SK-N-SH (cell line): ENCODE measurements around the gene GDPD5. TPM values are rescaled to one million over a fixed set of nuclear protein-coding genes. Genes with fewer than 3 reads are reported as not detected.

Source experiments
- CTCF ChIA-PET: fragments of 300-600, 350-600 bp; formaldehyde crosslinking; extraction: SDS; loops from one replicate; lab custom pipeline; 2021; lab: Yijun Ruan, JAX
- POLR2A ChIA-PET: fragments of 350-600 bp; sonication (Branson Sonifier 250); formaldehyde crosslinking; extraction: SDS; loops from one replicate; lab custom pipeline; 2020; ENCODE audit warnings: antibody characterized with exemption, inconsistent platforms; lab: Yijun Ruan, JAX
- DNase-seq: peaks from one replicate; pipeline ENCODE4 v3.0.0; 2012
- H2AFZ ChIP-seq: fragments of 200-600 bp; sonication (generic); 2 replicates; pipeline ENCODE4 v1.8.1; 2016; ENCODE audit warnings: antibody characterized with exemption, mild to moderate bottlenecking, low read depth
- H3F3A ChIP-seq: fragments of 200-600 bp; sonication (generic); replicated peaks from 2 replicates; pipeline ENCODE3; 2016; ENCODE audit warnings: antibody characterized with exemption, mild to moderate bottlenecking; ENCODE audit not compliant: insufficient read depth
- H3K27ac ChIP-seq, 2 experiments: fragments of 200-500 bp in 1 of 2; fragments of 200-600 bp in 1 of 2; sonication (Bioruptor generic) in 1 of 2; sonication (generic), shearing (Covaris generic) in 1 of 2; 2 replicates each; pipeline versions ENCODE4 v1.5.1 to v1.6.1; 2014 to 2016; ENCODE audit warnings: low read depth in 2 of 2, inconsistent platforms in 1 of 2, low read length in 1 of 2, mild to moderate bottlenecking in 1 of 2, mixed read lengths in 1 of 2
- H3K27me3 ChIP-seq: fragments of 200-600 bp; sonication (generic), shearing (Covaris generic); 2 replicates; pipeline ENCODE4 v1.6.1; 2016; ENCODE audit warnings: mixed run types; ENCODE audit not compliant: insufficient read depth
- H3K36me3 ChIP-seq, 2 experiments: fragments of 200-500 bp in 1 of 2; fragments of 200-600 bp in 1 of 2; sonication (Bioruptor generic) in 1 of 2; sonication (generic) in 1 of 2; replicated peaks in 1 of 2; 2 replicates each; pipeline versions ENCODE3 to v1.5.1; 2014 to 2016; ENCODE audit warnings: low read length in 1 of 2, mild to moderate bottlenecking in 1 of 2; ENCODE audit not compliant: insufficient read depth in 2 of 2, control insufficient read depth in 1 of 2
- H3K4me1 ChIP-seq, 2 experiments: fragments of 200-500 bp in 1 of 2; fragments of 200-600 bp in 1 of 2; sonication (Bioruptor generic) in 1 of 2; sonication (generic), shearing (Covaris generic) in 1 of 2; 2 replicates each; pipeline versions ENCODE4 v1.5.1 to v1.6.1; 2014 to 2016; ENCODE audit warnings: low read depth in 1 of 2, low read length in 1 of 2, mixed run types in 1 of 2; ENCODE audit not compliant: insufficient read depth in 2 of 2, control insufficient read depth in 1 of 2
- H3K4me2 ChIP-seq: fragments of 200-600 bp; sonication (generic), shearing (Covaris generic); 2 replicates; pipeline ENCODE4 v1.6.1; 2017; ENCODE audit warnings: mixed run types
- H3K4me3 ChIP-seq, 2 experiments: fragments of 200-500 bp in 1 of 2; fragments of 200-600 bp in 1 of 2; sonication (Bioruptor generic) in 1 of 2; sonication (generic), shearing (Covaris generic) in 1 of 2; 2 replicates each; pipeline versions ENCODE4 v1.5.1 to v1.8.1; 2014 to 2016; ENCODE audit warnings: low read depth in 2 of 2, inconsistent platforms in 1 of 2, low read length in 1 of 2, mild to moderate bottlenecking in 1 of 2, mixed read lengths in 1 of 2, moderate library complexity in 1 of 2
- H3K79me2 ChIP-seq: fragments of 200-600 bp; sonication (generic); 2 replicates; pipeline ENCODE4 v1.8.1; 2017; ENCODE audit warnings: mild to moderate bottlenecking; ENCODE audit not compliant: insufficient read depth
- H3K9ac ChIP-seq: fragments of 200-600 bp; sonication (generic); 2 replicates; pipeline ENCODE4 v1.6.1; 2017; ENCODE audit warnings: mixed run types
- H3K9me2 ChIP-seq: fragments of 200-600 bp; sonication (generic); 2 replicates; pipeline ENCODE4 v1.6.1; 2017; ENCODE audit warnings: mixed run types
- H3K9me3 ChIP-seq: fragments of 200-600 bp; sonication (generic); 2 replicates; pipeline ENCODE4 v1.6.1; 2017; ENCODE audit warnings: mixed run types, mild to moderate bottlenecking, moderate library complexity
- H4K20me1 ChIP-seq: fragments of 200-600 bp; sonication (generic); 2 replicates; pipeline ENCODE4 v1.6.1; 2017; ENCODE audit warnings: mild to moderate bottlenecking, mixed run types; ENCODE audit not compliant: insufficient read depth
- CHD2 ChIP-seq: fragments of 150-350 bp; IDR thresholded peaks from 2 replicates; pipeline ENCODE4 v1.6.1; 2018; ENCODE audit warnings: low read length; ENCODE audit not compliant: partially characterized antibody
- EP300 ChIP-seq, 2 experiments: IDR thresholded peaks; 2 replicates each; pipeline versions ENCODE4 v1.4.0 to v1.6.1; 2012; ENCODE audit warnings: borderline replicate concordance in 1 of 2, low read depth in 1 of 2, low read length in 1 of 2
- EZH2phosphoT487 ChIP-seq: fragments of 200-600 bp; sonication (generic); IDR thresholded peaks from 2 replicates; pipeline ENCODE4 v1.6.1; 2017; ENCODE audit warnings: low read depth, mixed run types, mild to moderate bottlenecking, antibody characterized with exemption, moderate library complexity, borderline replicate concordance
- GABPA ChIP-seq: IDR thresholded peaks from 2 replicates; pipeline ENCODE4 v1.4.0; 2012; ENCODE audit warnings: low read depth, mild to moderate bottlenecking
- JUND ChIP-seq: IDR thresholded peaks from 2 replicates; pipeline ENCODE4 v1.4.0; 2012
- MEF2A ChIP-seq: IDR thresholded peaks from 2 replicates; pipeline ENCODE4 v1.4.0; 2012; ENCODE audit warnings: low read depth, borderline replicate concordance
- NFIC ChIP-seq: IDR thresholded peaks from 2 replicates; pipeline ENCODE4 v1.4.0; 2012; ENCODE audit warnings: borderline replicate concordance
- POLR2AphosphoS5 ChIP-seq: IDR thresholded peaks from 2 replicates; pipeline ENCODE4 v1.6.1; 2012; ENCODE audit warnings: low read depth, low read length
- RFX5 ChIP-seq: IDR thresholded peaks from 2 replicates; pipeline ENCODE4 v1.6.1; 2012; ENCODE audit warnings: mild to moderate bottlenecking, improper control_type of control experiment, low read length
- RXRA ChIP-seq: IDR thresholded peaks from 2 replicates; pipeline ENCODE4 v1.4.0; 2012; ENCODE audit warnings: low read depth, mild to moderate bottlenecking, borderline replicate concordance
- SMC3 ChIP-seq: IDR thresholded peaks from 2 replicates; pipeline ENCODE4 v1.6.1; 2012; ENCODE audit warnings: low read depth, low read length, improper control_type of control experiment
- TAF1 ChIP-seq: IDR thresholded peaks from 2 replicates; pipeline ENCODE4 v1.6.1; 2012; ENCODE audit warnings: low read depth, mild to moderate bottlenecking, low read length, moderate library complexity, borderline replicate concordance
- WGBS: methylation state at CpG from one replicate; pipeline ENCODE4 v1.1.6; 2017; ENCODE audit warnings: low lambda C conversion rate; 5-methylcytosine and 5-hydroxymethylcytosine counted together
- polyA plus RNA-seq, 3 experiments: library from polyadenylated mRNA; depleted of rRNA; stranded (reverse); fragments of >200 nt; gene quantifications; 2 replicates each; pipeline ENCODE4 v1.2.3, GENCODE V29; 2012
- TF ChIP-seq, protein P1 (sequence below): fragments of 150-350 bp; IDR thresholded peaks from 2 replicates; pipeline ENCODE4 v1.6.1; 2016; ENCODE audit warnings: mild to moderate bottlenecking, low read depth, low read length
- TF ChIP-seq, protein P2 (sequence below): IDR thresholded peaks from 2 replicates; pipeline ENCODE4 v1.4.0; 2012; ENCODE audit warnings: low read depth, borderline replicate concordance
- TF ChIP-seq, protein P3 (sequence below): fragments of 200-600 bp; sonication (generic); IDR thresholded peaks from 2 replicates; pipeline ENCODE4 v1.6.1; 2017; ENCODE audit warnings: antibody characterized with exemption, mild to moderate bottlenecking, moderate library complexity
- TF ChIP-seq, protein P4 (sequence below): IDR thresholded peaks from 2 replicates; pipeline ENCODE4 v1.4.0; 2012; ENCODE audit warnings: low read depth
- TF ChIP-seq, protein P5 (sequence below): fragments of 150-350 bp; IDR thresholded peaks from 2 replicates; pipeline ENCODE4 v1.6.1; 2017; ENCODE audit warnings: antibody characterized with exemption, low read length, low read depth, borderline replicate concordance

GDPD5 gene
- polyA plus RNA-seq, 1 of the 3 experiments (the other 2 are of a cell fraction) = 2.2 TPM

DNA sequence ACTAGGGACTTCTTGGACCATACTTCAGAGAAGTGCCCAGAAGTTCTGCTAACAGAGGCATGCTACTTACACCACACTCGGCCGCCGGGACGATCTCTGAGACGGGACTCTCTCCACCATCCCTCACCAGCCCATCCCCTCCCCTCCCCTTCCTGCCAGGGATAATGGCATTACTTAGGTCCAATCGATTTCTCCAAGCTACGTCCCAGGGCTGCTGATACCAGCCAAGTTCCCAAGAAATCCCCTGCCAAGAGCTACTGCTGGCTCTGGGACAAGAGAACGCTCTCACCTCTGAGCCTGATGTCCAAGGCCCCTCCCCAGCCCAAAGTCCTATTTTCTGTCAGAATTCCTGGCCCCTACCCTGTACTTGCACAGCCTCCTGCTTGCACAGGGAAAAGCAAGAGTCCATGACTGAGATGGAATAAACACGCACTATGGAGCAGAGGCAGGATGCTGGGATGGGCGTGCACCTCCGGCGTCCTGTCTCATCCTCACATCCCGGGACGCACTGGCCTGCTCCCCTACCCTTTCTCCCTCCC is 42.7 kb downstream of the GDPD5 start:
- no peaks in the 10 kb centered on the region for H3K9me2 ChIP-seq
- POLR2A ChIA-PET = no interaction called here
- CTCF ChIA-PET = interaction anchor here (0.8 kb wide), 1 partner anchor 94 kb away, joined by 3 read pairs; no protein-coding TSS in a partner anchor
- no peak overlapping the region for H3K4me3 ChIP-seq
- no peak overlapping the region for H3K9ac ChIP-seq
- H3K4me1 ChIP-seq = no peaks in the 10 kb centered on the region
- DNase-seq = no peak
- WGBS = 91% methylated on average over 14 of the region's 14 CpGs
- H2AFZ ChIP-seq = no peak overlapping the region
- H3K27me3 ChIP-seq = no peaks in the 10 kb centered on the region
- H3K4me2 ChIP-seq = no peak overlapping the region
- no peaks in the 10 kb centered on the region for H3K9me3 ChIP-seq
- H3K79me2 ChIP-seq = no peaks in the 10 kb centered on the region
- no peaks in the 10 kb centered on the region for H3K36me3 ChIP-seq
- no peak for TF ChIP-seq GABPA
- no peak for TF ChIP-seq EZH2phosphoT487
- TF ChIP-seq SMC3 = no peak
- TF ChIP-seq, protein P1, sequence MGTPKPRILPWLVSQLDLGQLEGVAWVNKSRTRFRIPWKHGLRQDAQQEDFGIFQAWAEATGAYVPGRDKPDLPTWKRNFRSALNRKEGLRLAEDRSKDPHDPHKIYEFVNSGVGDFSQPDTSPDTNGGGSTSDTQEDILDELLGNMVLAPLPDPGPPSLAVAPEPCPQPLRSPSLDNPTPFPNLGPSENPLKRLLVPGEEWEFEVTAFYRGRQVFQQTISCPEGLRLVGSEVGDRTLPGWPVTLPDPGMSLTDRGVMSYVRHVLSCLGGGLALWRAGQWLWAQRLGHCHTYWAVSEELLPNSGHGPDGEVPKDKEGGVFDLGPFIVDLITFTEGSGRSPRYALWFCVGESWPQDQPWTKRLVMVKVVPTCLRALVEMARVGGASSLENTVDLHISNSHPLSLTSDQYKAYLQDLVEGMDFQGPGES = no peak
- TF ChIP-seq JUND = no peak
- no peak for TF ChIP-seq POLR2AphosphoS5
- TF ChIP-seq, protein P2, sequence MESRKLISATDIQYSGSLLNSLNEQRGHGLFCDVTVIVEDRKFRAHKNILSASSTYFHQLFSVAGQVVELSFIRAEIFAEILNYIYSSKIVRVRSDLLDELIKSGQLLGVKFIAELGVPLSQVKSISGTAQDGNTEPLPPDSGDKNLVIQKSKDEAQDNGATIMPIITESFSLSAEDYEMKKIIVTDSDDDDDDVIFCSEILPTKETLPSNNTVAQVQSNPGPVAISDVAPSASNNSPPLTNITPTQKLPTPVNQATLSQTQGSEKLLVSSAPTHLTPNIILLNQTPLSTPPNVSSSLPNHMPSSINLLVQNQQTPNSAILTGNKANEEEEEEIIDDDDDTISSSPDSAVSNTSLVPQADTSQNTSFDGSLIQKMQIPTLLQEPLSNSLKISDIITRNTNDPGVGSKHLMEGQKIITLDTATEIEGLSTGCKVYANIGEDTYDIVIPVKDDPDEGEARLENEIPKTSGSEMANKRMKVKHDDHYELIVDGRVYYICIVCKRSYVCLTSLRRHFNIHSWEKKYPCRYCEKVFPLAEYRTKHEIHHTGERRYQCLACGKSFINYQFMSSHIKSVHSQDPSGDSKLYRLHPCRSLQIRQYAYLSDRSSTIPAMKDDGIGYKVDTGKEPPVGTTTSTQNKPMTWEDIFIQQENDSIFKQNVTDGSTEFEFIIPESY = no peak
- TF ChIP-seq, protein P3, sequence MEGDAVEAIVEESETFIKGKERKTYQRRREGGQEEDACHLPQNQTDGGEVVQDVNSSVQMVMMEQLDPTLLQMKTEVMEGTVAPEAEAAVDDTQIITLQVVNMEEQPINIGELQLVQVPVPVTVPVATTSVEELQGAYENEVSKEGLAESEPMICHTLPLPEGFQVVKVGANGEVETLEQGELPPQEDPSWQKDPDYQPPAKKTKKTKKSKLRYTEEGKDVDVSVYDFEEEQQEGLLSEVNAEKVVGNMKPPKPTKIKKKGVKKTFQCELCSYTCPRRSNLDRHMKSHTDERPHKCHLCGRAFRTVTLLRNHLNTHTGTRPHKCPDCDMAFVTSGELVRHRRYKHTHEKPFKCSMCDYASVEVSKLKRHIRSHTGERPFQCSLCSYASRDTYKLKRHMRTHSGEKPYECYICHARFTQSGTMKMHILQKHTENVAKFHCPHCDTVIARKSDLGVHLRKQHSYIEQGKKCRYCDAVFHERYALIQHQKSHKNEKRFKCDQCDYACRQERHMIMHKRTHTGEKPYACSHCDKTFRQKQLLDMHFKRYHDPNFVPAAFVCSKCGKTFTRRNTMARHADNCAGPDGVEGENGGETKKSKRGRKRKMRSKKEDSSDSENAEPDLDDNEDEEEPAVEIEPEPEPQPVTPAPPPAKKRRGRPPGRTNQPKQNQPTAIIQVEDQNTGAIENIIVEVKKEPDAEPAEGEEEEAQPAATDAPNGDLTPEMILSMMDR = no peak
- TF ChIP-seq EP300 (IDR thresholded peaks at IDR 0.05; ENCODE audit: borderline replicate concordance in 1 of 2, low read depth in 1 of 2, low read length in 1 of 2) = no peak
- TF ChIP-seq RFX5 = no peak
- TF ChIP-seq, protein P4, sequence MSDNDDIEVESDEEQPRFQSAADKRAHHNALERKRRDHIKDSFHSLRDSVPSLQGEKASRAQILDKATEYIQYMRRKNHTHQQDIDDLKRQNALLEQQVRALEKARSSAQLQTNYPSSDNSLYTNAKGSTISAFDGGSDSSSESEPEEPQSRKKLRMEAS = no peak
- no peak for TF ChIP-seq NFIC
- no peak for TF ChIP-seq MEF2A
- no peak for TF ChIP-seq RXRA
- TF ChIP-seq, protein P5, sequence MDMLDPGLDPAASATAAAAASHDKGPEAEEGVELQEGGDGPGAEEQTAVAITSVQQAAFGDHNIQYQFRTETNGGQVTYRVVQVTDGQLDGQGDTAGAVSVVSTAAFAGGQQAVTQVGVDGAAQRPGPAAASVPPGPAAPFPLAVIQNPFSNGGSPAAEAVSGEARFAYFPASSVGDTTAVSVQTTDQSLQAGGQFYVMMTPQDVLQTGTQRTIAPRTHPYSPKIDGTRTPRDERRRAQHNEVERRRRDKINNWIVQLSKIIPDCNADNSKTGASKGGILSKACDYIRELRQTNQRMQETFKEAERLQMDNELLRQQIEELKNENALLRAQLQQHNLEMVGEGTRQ = no peak
- no peak for TF ChIP-seq TAF1
- TF ChIP-seq CHD2 = no peak
- H3K27ac ChIP-seq = no peak overlapping the region
- no peaks in the 10 kb centered on the region for H3F3A ChIP-seq
- no peaks in the 10 kb centered on the region for H4K20me1 ChIP-seq
